ENCODE data around the gene RASL11B.

The RASL11B gene

GRCh38 chr4:52876069-52876468 lies 14.0 kb downstream of the RASL11B start:
- no peak for DNase-seq

GRCh38 chr4:52877036-52877435 lies 14.9 kb downstream of the RASL11B start:
- DNase-seq, result no peak

- DNase-seq, result no peak
Observed at GRCh38 chr4:52877694-52878093, 15.6 kb downstream of the RASL11B start.

- no peak for DNase-seq
Observed at GRCh38 chr4:52879471-52879870, 17.4 kb downstream of the RASL11B start.

- DNase-seq, result no peak
Observed at GRCh38 chr4:52880994-52881393, 18.9 kb downstream of the RASL11B start.

- no peak for DNase-seq
Observed at GRCh38 chr4:52883183-52883621, 21.1 kb downstream of the RASL11B start.

- DNase-seq, result no peak
Observed at GRCh38 chr4:52883707-52884669, 21.9 kb downstream of the RASL11B start.

GRCh38 chr4:52884994-52885393 lies 22.9 kb downstream of the RASL11B start:
- no peak for DNase-seq

GRCh38 chr4:52889354-52889753 lies 27.2 kb downstream of the RASL11B start:
- no peak for DNase-seq

- DNase-seq, result no peak
Observed at GRCh38 chr4:52889778-52890520, 27.8 kb downstream of the RASL11B start.

GRCh38 chr4:52890521-52890791 lies 28.3 kb downstream of the RASL11B start:
- no peak for DNase-seq

GRCh38 chr4:52891743-52892142 lies 29.6 kb downstream of the RASL11B start:
- DNase-seq, result no peak

- no peak for DNase-seq
Observed at GRCh38 chr4:52892880-52893279, 30.8 kb downstream of the RASL11B start.

GRCh38 chr4:52894443-52894842 lies 32.3 kb downstream of the RASL11B start:
- no peak for DNase-seq

GRCh38 chr4:52903273-52903672 lies 41.2 kb downstream of the RASL11B start:
- DNase-seq, result no peak

GRCh38 chr4:52904421-52904820 lies 42.3 kb downstream of the RASL11B start:
- no peak for DNase-seq

- DNase-seq, result no peak
Observed at GRCh38 chr4:52907510-52907909, 45.4 kb downstream of the RASL11B start.

- DNase-seq, result no peak
Observed at GRCh38 chr4:52910115-52910514, 48.0 kb downstream of the RASL11B start.

- peak; percentile 14 to 67 (median 30) for DNase-seq
Observed at GRCh38 chr4:52911684-52912294, 49.7 kb downstream of the RASL11B start.

- no peak for DNase-seq
Observed at GRCh38 chr4:52912608-52913007, 50.5 kb downstream of the RASL11B start.

GRCh38 chr4:52914051-52914605 lies 52.0 kb downstream of the RASL11B start:
- no peak for DNase-seq

- DNase-seq, result no peak
Observed at GRCh38 chr4:52915191-52915590, 53.1 kb downstream of the RASL11B start.

GRCh38 chr4:52915730-52916300 lies 53.7 kb downstream of the RASL11B start:
- no peak for DNase-seq
